RWPE2 (cell line): ENCODE results near the gene SLC1A5.

ENCODE experiments used
- ATAC-seq: fragments of 200-7000 bp; cut with Tn5 transposase; 3 replicates; pipeline ENCODE4 v1.9.1; 2021; ENCODE audit warnings: low read depth
- DNase-seq: peaks from one replicate; pipeline ENCODE4 v3.0.0-alpha.2; 2020; ENCODE audit warnings: low spot score
- H3K27ac ChIP-seq: fragments of 450-650 bp; 2 replicates; pipeline ENCODE4 v1.5.1; 2017; ENCODE audit warnings: mild to moderate bottlenecking; ENCODE audit not compliant: poor library complexity, severe bottlenecking
- H3K27me3 ChIP-seq: fragments of 250-450 bp; sonication (Bioruptor Pico); 2 replicates; pipeline ENCODE4 v1.5.1; 2021; ENCODE audit warnings: mild to moderate bottlenecking, moderate library complexity; ENCODE audit not compliant: insufficient read depth, poor library complexity, severe bottlenecking
- H3K36me3 ChIP-seq: fragments of 250-450 bp; sonication (Bioruptor Pico); 2 replicates; pipeline ENCODE4 v1.5.1; 2020; ENCODE audit warnings: low read depth, mild to moderate bottlenecking, moderate library complexity
- H3K4me1 ChIP-seq: fragments of 250-450 bp; sonication (Bioruptor Pico); 2 replicates; pipeline ENCODE4 v1.5.1; 2021; ENCODE audit warnings: mild to moderate bottlenecking, moderate library complexity; ENCODE audit not compliant: insufficient read depth, poor library complexity, severe bottlenecking
- H3K4me3 ChIP-seq: fragments of 250-450 bp; sonication (Bioruptor Pico); 2 replicates; pipeline ENCODE4 v1.5.1; 2021; ENCODE audit warnings: mild to moderate bottlenecking, moderate library complexity; ENCODE audit not compliant: severe bottlenecking
- H3K9me3 ChIP-seq: fragments of 250-450 bp; sonication (Bioruptor Pico); 2 replicates; pipeline ENCODE4 v1.5.1; 2021; ENCODE audit warnings: mild to moderate bottlenecking, moderate library complexity; ENCODE audit not compliant: severe bottlenecking
- TF ChIP-seq, protein P1 (sequence below): fragments of 450-650 bp; IDR thresholded peaks from one replicate; pipeline ENCODE4 v1.5.1; 2017; ENCODE audit warnings: mild to moderate bottlenecking, moderate library complexity; ENCODE audit not compliant: poor library complexity, severe bottlenecking

SLC1A5 gene

DNA sequence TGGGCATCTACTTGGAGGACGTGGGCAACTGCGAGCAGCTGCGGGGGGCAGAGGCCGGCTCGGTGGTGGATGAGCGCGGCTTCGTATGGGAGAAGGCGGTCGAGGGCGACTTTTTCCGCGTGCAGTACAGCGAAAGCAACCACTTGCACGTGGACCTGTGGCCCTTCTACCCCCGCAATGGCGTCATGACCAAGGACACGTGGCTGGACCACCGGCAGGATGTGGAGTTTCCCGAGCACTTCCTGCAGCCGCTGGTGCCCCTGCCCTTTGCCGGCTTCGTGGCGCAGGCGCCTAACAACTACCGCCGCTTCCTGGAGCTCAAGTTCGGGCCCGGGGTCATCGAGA is 31.9 kb downstream of the SLC1A5 start:
- peaks cover 13% of the 10 kb centered on the region for H3K4me1 ChIP-seq
- no peak for DNase-seq
- H3K27ac ChIP-seq = no peak overlapping the region
- TF ChIP-seq, protein P1, sequence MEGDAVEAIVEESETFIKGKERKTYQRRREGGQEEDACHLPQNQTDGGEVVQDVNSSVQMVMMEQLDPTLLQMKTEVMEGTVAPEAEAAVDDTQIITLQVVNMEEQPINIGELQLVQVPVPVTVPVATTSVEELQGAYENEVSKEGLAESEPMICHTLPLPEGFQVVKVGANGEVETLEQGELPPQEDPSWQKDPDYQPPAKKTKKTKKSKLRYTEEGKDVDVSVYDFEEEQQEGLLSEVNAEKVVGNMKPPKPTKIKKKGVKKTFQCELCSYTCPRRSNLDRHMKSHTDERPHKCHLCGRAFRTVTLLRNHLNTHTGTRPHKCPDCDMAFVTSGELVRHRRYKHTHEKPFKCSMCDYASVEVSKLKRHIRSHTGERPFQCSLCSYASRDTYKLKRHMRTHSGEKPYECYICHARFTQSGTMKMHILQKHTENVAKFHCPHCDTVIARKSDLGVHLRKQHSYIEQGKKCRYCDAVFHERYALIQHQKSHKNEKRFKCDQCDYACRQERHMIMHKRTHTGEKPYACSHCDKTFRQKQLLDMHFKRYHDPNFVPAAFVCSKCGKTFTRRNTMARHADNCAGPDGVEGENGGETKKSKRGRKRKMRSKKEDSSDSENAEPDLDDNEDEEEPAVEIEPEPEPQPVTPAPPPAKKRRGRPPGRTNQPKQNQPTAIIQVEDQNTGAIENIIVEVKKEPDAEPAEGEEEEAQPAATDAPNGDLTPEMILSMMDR = no peak
- H3K4me3 ChIP-seq = no peak overlapping the region
- H3K9me3 ChIP-seq = no peaks in the 10 kb centered on the region
- H3K36me3 ChIP-seq = no peaks in the 10 kb centered on the region
- no peak for ATAC-seq
- H3K27me3 ChIP-seq = no peaks in the 10 kb centered on the region

GRCh38 chr19:46755853-46756543 is 32.4 kb downstream of the SLC1A5 start:
- DNase-seq = no peak
- Histone ChIP-seq H3K4me3 (no peak overlapping the region), H3K36me3 (no peaks in the 10 kb centered on the region), H3K9me3 (no peaks in the 10 kb centered on the region), H3K4me1 (peaks cover 8% of the 10 kb centered on the region), H3K27ac (no peak overlapping the region), H3K27me3 (no peaks in the 10 kb centered on the region)
- TF ChIP-seq, protein P1 = no peak
- ATAC-seq = no peak

GRCh38 chr19:46755077-46755852 is 33.1 kb downstream of the SLC1A5 start:
- ATAC-seq = peak; percentile 30; the same call in 1 of the 3 replicates
- Histone ChIP-seq H3K27ac (peak overlapping the region; percentile 9), H3K4me1 (peaks cover 5% of the 10 kb centered on the region), H3K4me3 (no peak overlapping the region), H3K36me3 (no peaks in the 10 kb centered on the region), H3K27me3 (no peaks in the 10 kb centered on the region), H3K9me3 (no peaks in the 10 kb centered on the region)
- TF ChIP-seq, protein P1 = no peak
- DNase-seq = no peak

DNA sequence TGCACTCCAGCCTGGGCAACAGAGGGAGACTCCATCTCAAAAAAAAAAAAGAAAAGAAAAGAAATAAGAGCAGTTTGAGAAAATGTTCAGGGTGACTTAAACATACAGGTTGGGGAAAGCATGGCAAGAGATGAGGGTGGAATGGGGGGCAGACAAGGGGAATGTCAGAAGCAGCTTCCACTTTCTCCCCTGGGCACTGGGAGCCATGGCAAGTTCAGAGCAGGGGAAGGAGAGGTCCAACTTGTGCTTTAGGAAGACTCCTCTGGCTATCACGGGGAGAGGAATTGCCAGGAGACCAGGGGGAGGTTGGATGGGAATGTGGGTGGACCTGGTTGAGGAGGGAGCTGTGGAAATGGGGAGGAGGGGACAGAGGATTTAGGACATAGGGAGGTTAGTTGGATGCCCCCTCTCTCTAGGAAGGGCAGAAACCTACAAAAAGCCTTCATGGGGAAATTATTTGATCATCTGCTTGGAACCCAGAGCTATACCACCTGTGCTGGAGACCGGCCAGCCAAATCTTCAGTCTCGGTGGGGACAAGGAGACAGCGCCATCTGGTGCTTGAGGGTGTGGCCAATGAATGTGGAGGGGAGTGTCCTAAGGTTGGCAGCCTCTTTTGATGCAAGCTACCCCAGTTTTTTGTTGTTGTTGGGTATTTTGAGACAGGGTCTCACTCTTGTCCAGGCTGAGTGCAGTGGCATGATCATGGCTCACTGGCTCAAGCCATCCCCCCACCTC is 34.8 kb downstream of the SLC1A5 start:
- DNase-seq = no peak
- peaks cover 5% of the 10 kb centered on the region; the same call in 1 of the 2 replicates for H3K36me3 ChIP-seq
- ATAC-seq = peak; percentile 15; the same call in 1 of the 3 replicates
- no peaks in the 10 kb centered on the region for H3K9me3 ChIP-seq
- no peak overlapping the region for H3K4me3 ChIP-seq
- TF ChIP-seq, protein P1 = peak; percentile 39
- H3K4me1 ChIP-seq = no peaks in the 10 kb centered on the region
- H3K27me3 ChIP-seq = no peaks in the 10 kb centered on the region
- H3K27ac ChIP-seq = no peak overlapping the region
